ENCODE measurements around the gene DNAH12.

DNAH12 gene

GRCh38 chr3:57545636-57546268 lies 1.6 kb upstream of the DNAH12 start:
- no peak overlapping the region for H3K4me3 ChIP-seq (ENCODE audit: low read depth, low read length)
- TF ChIP-seq CTCF (IDR thresholded peaks at IDR 0.05; ENCODE audit: borderline replicate concordance, insufficient read depth, low read depth, low read length), result no peak

DNA sequence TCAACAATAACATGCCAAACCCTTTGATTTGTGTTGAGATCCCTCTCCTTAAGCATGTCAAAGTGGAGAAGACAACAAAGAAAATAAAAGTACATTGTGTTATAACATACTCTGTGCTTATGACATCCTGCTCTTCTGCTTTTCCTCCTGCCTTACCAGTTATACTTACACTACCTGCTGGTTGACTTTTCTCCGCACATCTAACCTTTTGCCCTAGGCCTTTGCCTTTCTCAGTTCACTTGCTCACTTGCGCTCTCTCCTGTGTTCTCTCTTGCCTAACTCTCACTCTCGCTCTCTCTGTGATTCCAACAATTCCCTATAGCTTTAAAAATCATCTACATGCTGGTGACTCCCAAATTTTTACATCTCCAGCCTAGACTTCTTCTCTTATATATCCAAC lies 5.7 kb downstream of the DNAH12 start:
- H3K4me3 ChIP-seq (ENCODE audit: low read depth, low read length), result no peak overlapping the region
- TF ChIP-seq CTCF (IDR thresholded peaks at IDR 0.05; ENCODE audit: borderline replicate concordance, insufficient read depth, low read depth, low read length), result no peak

DNA sequence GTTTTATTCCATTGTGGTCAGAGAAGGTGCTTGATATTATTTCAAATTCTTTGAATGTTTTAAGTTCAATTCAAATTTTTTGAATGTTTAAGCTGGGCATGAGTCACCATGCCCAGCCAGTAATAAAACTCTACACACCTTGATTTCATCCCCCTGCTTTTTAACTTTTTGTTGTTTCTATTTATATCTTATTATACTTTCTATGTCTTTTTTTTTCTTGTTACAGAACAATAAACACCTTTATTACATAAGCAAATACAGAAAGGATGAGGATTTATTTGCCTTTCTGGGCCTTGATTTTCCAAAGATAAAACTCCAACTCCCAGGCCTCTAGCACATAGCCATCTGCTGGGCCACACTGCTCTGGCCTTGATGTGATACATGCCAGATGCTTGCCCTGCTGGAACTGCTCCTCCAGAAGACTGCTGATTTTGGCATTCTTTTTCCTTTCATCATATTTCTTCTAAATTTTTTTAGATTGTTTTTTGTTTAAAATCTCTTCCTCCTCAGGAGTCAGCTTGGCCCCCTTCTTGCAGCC lies 14.0 kb downstream of the DNAH12 start:
- no peak for TF ChIP-seq CTCF (IDR thresholded peaks at IDR 0.05; ENCODE audit: borderline replicate concordance, insufficient read depth, low read depth, low read length)
- H3K4me3 ChIP-seq (ENCODE audit: low read depth, low read length), result no peak overlapping the region

- no peak for TF ChIP-seq CTCF (IDR thresholded peaks at IDR 0.05; ENCODE audit: borderline replicate concordance, insufficient read depth, low read depth, low read length)
- no peak overlapping the region for H3K4me3 ChIP-seq (ENCODE audit: low read depth, low read length)
Measured at GRCh38 chr3:57518276-57518915, 25.7 kb downstream of the DNAH12 start.

- TF ChIP-seq CTCF (IDR thresholded peaks at IDR 0.05; ENCODE audit: borderline replicate concordance, insufficient read depth, low read depth, low read length), result no peak
Measured at GRCh38 chr3:57512166-57512565, 32.0 kb downstream of the DNAH12 start.

GRCh38 chr3:57505901-57506300 lies 38.2 kb downstream of the DNAH12 start:
- no peak for TF ChIP-seq CTCF (IDR thresholded peaks at IDR 0.05; ENCODE audit: borderline replicate concordance, insufficient read depth, low read depth, low read length)

More at GRCh38 chr3:57512166-57512565, 32.0 kb downstream of the DNAH12 start:
- no peak overlapping the region for H3K4me3 ChIP-seq (ENCODE audit: low read depth, low read length)

DNA sequence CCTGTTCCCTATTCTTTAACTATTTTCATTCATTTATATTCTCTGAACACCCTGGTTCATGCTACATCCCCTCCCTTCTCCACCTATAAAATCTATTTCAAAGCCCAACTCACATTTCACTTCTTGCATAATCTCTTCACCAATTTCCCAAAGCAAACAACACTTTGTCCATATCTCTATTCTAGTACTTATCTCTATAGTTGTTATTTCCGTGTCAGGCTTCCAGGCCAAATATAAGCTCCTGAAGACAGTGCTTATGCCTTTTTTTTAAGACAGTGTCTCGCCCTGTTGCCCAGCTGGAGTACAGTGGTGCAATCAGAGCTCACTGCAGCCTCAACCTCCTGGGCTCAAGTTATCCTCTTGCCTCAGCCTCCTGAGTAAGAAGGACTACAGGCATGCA lies 43.6 kb downstream of the DNAH12 start:
- TF ChIP-seq CTCF (IDR thresholded peaks at IDR 0.05; ENCODE audit: borderline replicate concordance, insufficient read depth, low read depth, low read length), result no peak
- H3K4me3 ChIP-seq (ENCODE audit: low read depth, low read length), result no peak overlapping the region

More at GRCh38 chr3:57505901-57506300, 38.2 kb downstream of the DNAH12 start:
- no peak overlapping the region for H3K4me3 ChIP-seq (ENCODE audit: low read depth, low read length)

Data from GM12875 (cell line).